Cardiac muscle cell (in vitro differentiated cells and primary cell): Measurements from ENCODE around the gene SCN4A. TPM values are rescaled to one million over a fixed set of nuclear protein-coding genes. Genes with fewer than 3 reads are reported as not detected.

Experiments used
- DNase-seq, 2 donors: peaks; one replicate each; pipeline versions ENCODE4 v3.0.0 to v3.0.0-alpha.2; 2010 to 2017; ENCODE audit warnings: low read depth in 1 of 2, low spot score in 1 of 2
- H3K27ac ChIP-seq: fragments of 200-600 bp; sonication (generic); 2 replicates; pipeline ENCODE4 v1.5.1; 2016
- H3K27me3 ChIP-seq: fragments of 200-600 bp; sonication (generic); 2 replicates; pipeline ENCODE4 v1.6.0; 2016; ENCODE audit warnings: control low read depth
- H3K36me3 ChIP-seq: fragments of 200-600 bp; sonication (generic); 2 replicates; pipeline ENCODE4 v1.5.1; 2016; ENCODE audit warnings: control low read depth
- H3K4me1 ChIP-seq: fragments of 200-600 bp; sonication (generic); 2 replicates; pipeline ENCODE4 v1.8.1; 2017; ENCODE audit warnings: low read depth, mild to moderate bottlenecking, mixed run types
- H3K4me3 ChIP-seq: fragments of 200-600 bp; sonication (generic); 2 replicates; pipeline ENCODE4 v1.5.1; 2016; ENCODE audit warnings: mild to moderate bottlenecking
- H3K9me3 ChIP-seq: fragments of 200-600 bp; sonication (generic); 2 replicates; pipeline ENCODE4 v1.5.1; 2017; ENCODE audit warnings: low read depth, mild to moderate bottlenecking, control low read depth
- CTCF ChIP-seq: IDR thresholded peaks from 2 replicates; pipeline ENCODE4 v1.5.1; 2012; ENCODE audit warnings: low read depth, mild to moderate bottlenecking, low read length
- polyA plus RNA-seq: library from polyadenylated mRNA; unstranded; fragments of >200 nt; fragmentation: Nextera tagmentation; extraction: Ambion mirVana; gene quantifications from 2 replicates; pipeline ENCODE4 v1.2.1, GENCODE V29; 2016
- total RNA-seq: library from RNA; depleted of rRNA; stranded (reverse); fragments of >200 nt; gene quantifications from 2 replicates; pipeline ENCODE4 v1.2.3, GENCODE V29; 2016

The SCN4A gene
- total and polyA plus RNA-seq, 2 experiments from 2014 or later: 0.63 TPM; not detected in 1

- H3K9me3 ChIP-seq: no peaks in the 10 kb centered on the region
- H3K27me3 ChIP-seq: no peaks in the 10 kb centered on the region
- H3K36me3 ChIP-seq: no peaks in the 10 kb centered on the region
- no peak overlapping the region for H3K4me3 ChIP-seq
- H3K27ac ChIP-seq: no peak overlapping the region
- no peak for DNase-seq
- TF ChIP-seq CTCF: no peak
- no peaks in the 10 kb centered on the region for H3K4me1 ChIP-seq
These were observed 30.2 kb upstream of the SCN4A start for GRCh38 chr17:64002658-64003525.

- H3K36me3 ChIP-seq: no peaks in the 10 kb centered on the region
- peaks cover 7% of the 10 kb centered on the region for H3K27me3 ChIP-seq
- H3K27ac ChIP-seq: no peak overlapping the region
- no peaks in the 10 kb centered on the region for H3K4me1 ChIP-seq
- no peak overlapping the region for H3K4me3 ChIP-seq
- H3K9me3 ChIP-seq: no peaks in the 10 kb centered on the region
- no peak for TF ChIP-seq CTCF
- DNase-seq: peak in 1 of 2 donors; percentile 74
These were observed 29.2 kb upstream of the SCN4A start for GRCh38 chr17:64001763-64002529.

DNA sequence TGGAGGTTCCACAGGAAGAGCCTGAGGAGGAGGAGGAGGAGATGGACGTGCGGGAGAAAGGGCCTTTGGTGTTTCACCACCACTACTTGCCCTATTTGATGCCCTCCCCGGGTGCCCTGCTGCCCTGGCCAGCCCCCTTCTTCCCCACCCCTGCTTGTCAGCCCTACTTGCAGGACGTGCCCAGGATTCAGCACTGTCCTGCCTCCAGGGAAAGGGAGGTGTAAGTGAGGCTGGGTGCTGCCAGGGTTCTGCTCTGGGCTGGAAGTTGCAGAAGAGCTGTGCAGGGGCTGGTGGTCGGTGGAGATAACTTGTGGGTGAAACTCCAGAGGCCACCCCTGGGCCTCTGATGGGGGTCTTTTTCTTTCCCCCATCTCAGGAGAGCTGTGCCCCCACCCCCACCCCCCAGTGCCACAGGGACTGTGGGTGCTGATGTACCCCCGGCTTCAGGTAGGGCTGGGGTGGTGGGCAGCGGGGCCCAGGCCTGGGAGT lies 28.4 kb upstream of the SCN4A start:
- Histone ChIP-seq H3K4me3 (no peak overlapping the region), H3K27me3 (peaks cover 13% of the 10 kb centered on the region), H3K4me1 (no peaks in the 10 kb centered on the region), H3K27ac (no peak overlapping the region), H3K36me3 (no peaks in the 10 kb centered on the region), H3K9me3 (no peaks in the 10 kb centered on the region)
- TF ChIP-seq CTCF: no peak
- DNase-seq: no peak

GRCh38 chr17:63999680-64000531 lies 27.2 kb upstream of the SCN4A start:
- Histone ChIP-seq H3K4me3 (no peak overlapping the region), H3K4me1 (no peaks in the 10 kb centered on the region), H3K27ac (no peak overlapping the region), H3K27me3 (peaks cover 20% of the 10 kb centered on the region), H3K36me3 (no peaks in the 10 kb centered on the region), H3K9me3 (no peaks in the 10 kb centered on the region)
- no peak for TF ChIP-seq CTCF
- no peak for DNase-seq
